GM12864 (cell line): Measurements from ENCODE around the gene NDUFB5.

Source experiments
- DNase-seq: peaks from one replicate; pipeline ENCODE4 v3.0.0-alpha.2; 2011; ENCODE audit warnings: low read depth
- H3K4me3 ChIP-seq: 2 replicates; pipeline ENCODE4 v1.5.1; 2011; ENCODE audit warnings: mild to moderate bottlenecking, low read depth, low read length, control low read depth
- CTCF ChIP-seq: IDR thresholded peaks from 2 replicates; pipeline ENCODE4 v1.5.1; 2011; ENCODE audit warnings: low read depth, mild to moderate bottlenecking, moderate library complexity, low read length, control low read depth, inconsistent platforms; ENCODE audit errors: missing control alignments

The NDUFB5 gene

GRCh38 chr3:179606534-179607085 is 2.0 kb downstream of the NDUFB5 start:
- no peak for DNase-seq
- TF ChIP-seq CTCF = no peak
- H3K4me3 ChIP-seq = no peak overlapping the region

DNA sequence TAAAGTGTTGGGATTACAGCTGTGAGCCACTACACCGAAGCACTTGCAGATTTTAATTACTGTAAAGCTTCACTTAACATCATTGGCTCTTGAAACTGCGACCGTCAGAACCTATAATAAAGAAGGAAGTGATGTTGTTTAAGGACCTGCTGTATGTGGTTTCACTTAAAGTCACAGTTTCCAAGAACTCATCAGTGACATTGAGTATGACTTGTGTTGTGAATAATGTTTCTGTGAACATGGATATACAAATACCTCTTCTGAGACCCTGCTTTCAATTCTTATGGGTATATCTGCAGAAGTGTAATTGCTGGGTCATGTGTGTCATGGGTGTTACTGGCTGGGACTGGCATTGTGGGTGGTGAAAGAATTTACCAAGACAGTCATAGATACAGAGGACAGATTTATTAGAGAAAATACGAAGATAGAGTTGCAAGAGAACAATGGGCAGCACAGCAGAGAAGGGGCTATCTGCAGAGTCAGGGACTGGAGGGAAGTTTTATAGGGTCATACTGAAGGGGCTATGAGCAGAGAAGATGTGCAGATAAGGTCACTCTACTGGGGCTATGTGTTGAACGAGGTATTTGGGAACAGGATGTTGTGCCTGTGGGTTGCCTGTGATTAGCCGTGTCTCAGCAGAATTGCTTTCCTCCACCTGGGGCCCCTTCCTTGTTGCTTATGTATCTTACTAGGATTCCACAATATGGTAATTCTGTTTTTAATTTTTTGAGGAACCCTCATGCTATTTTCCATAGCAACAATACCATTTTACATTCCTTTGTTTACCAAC is 4.5 kb downstream of the NDUFB5 start:
- peak overlapping the region; percentile 24; the same call in 1 of the 2 replicates for H3K4me3 ChIP-seq
- TF ChIP-seq CTCF = no peak
- DNase-seq = peak; percentile 62

- DNase-seq = no peak
- TF ChIP-seq CTCF = no peak
Observed at GRCh38 chr3:179610066-179610465, 5.5 kb downstream of the NDUFB5 start.

GRCh38 chr3:179613807-179614206 is 9.2 kb downstream of the NDUFB5 start:
- H3K4me3 ChIP-seq = no peak overlapping the region
- TF ChIP-seq CTCF = no peak
- no peak for DNase-seq

More at GRCh38 chr3:179610066-179610465, 5.5 kb downstream of the NDUFB5 start:
- no peak overlapping the region for H3K4me3 ChIP-seq

GRCh38 chr3:179615458-179616173 is 11.0 kb downstream of the NDUFB5 start:
- no peak overlapping the region for H3K4me3 ChIP-seq
- DNase-seq = no peak
- no peak for TF ChIP-seq CTCF

GRCh38 chr3:179622023-179622422 is 17.4 kb downstream of the NDUFB5 start:
- H3K4me3 ChIP-seq = no peak overlapping the region
- no peak for DNase-seq
- TF ChIP-seq CTCF = no peak
